B cell (primary cell): ENCODE measurements around the gene MCM7. TPM values are rescaled to one million over a fixed set of nuclear protein-coding genes. Genes with fewer than 3 reads are reported as not detected.

Experiments used
- ATAC-seq: fragments of 200-7000 bp; cut with Tn5 transposase; one replicate; pipeline ENCODE4 v1.10.0; 2021; ENCODE audit warnings: low read depth, mild to moderate bottlenecking, moderate number of reproducible peaks, moderate library complexity
- CTCF ChIA-PET: fragments of 350-600 bp; sonication (Branson Sonifier 250); formaldehyde crosslinking; loops from one replicate; lab custom pipeline; 2021; ENCODE audit warnings: antibody characterized with exemption, inconsistent platforms; lab: Charles Lee
- POLR2A ChIA-PET: fragments of 350-600 bp; sonication (Branson Sonifier 250); formaldehyde crosslinking; loops from one replicate; lab custom pipeline; 2021; ENCODE audit warnings: antibody characterized with exemption; lab: Charles Lee
- DNase-seq: peaks from one replicate; pipeline ENCODE4 v3.0.0; 2013
- H2AFZ ChIP-seq: 2 replicates; pipeline ENCODE4 v1.6.1; 2012; ENCODE audit warnings: mild to moderate bottlenecking, low read depth, low read length; ENCODE audit not compliant: insufficient read depth, poor library complexity, severe bottlenecking
- H3K27ac ChIP-seq, 2 donors: 1 replicate in 1 of 2; 2 replicates in 1 of 2; pipeline ENCODE4 v1.5.1; 2012 to 2013; ENCODE audit warnings: low read length in 2 of 2, mild to moderate bottlenecking in 2 of 2, moderate library complexity in 1 of 2
- H3K27me3 ChIP-seq, 4 experiments: fragments of 200-600 bp in 1 of 4; sonication (generic) in 1 of 4; replicated peaks in 1 of 4; 1 replicate in 2 of 4; 2 replicates in 2 of 4; pipeline versions ENCODE4 v1.6.1 to v1.7.0; 2013 to 2016; ENCODE audit warnings: low read length in 3 of 4, mild to moderate bottlenecking in 2 of 4, mixed read lengths in 1 of 4, moderate library complexity in 1 of 4; ENCODE audit not compliant: insufficient read depth in 4 of 4, control insufficient read depth in 3 of 4; ENCODE audit errors: control extremely low read depth in 1 of 4
- H3K36me3 ChIP-seq, 2 experiments: replicated peaks in 1 of 2; 1 replicate in 1 of 2; 2 replicates in 1 of 2; pipeline versions ENCODE4 v1.6.1 to v1.7.1; 2013; ENCODE audit warnings: low read length in 1 of 2; ENCODE audit not compliant: insufficient read depth in 2 of 2, control insufficient read depth in 1 of 2; ENCODE audit errors: control extremely low read depth in 1 of 2, extremely low read depth in 1 of 2
- H3K4me1 ChIP-seq, 2 donors: fragments of 200-600 bp in 1 of 2; sonication (generic) in 1 of 2; 1 replicate in 1 of 2; 2 replicates in 1 of 2; pipeline versions ENCODE4 v1.5.1 to v1.6.1; 2013 to 2017; ENCODE audit warnings: low read length in 2 of 2; ENCODE audit not compliant: control insufficient read depth in 2 of 2, insufficient read depth in 2 of 2
- H3K4me2 ChIP-seq: replicated peaks from 2 replicates; pipeline ENCODE3; 2012; ENCODE audit warnings: mild to moderate bottlenecking, low read depth, low read length; ENCODE audit not compliant: poor library complexity, severe bottlenecking
- H3K4me3 ChIP-seq, 5 experiments: fragments of 200-600 bp in 1 of 5; sonication (generic) in 1 of 5; 1 replicate in 3 of 5; 2 replicates in 2 of 5; pipeline versions ENCODE4 v1.5.1 to v1.7.0; 2011 to 2016; ENCODE audit warnings: low read length in 4 of 5, mild to moderate bottlenecking in 4 of 5, low read depth in 2 of 5, control low read depth in 1 of 5, moderate library complexity in 1 of 5; ENCODE audit not compliant: insufficient read depth in 1 of 5; ENCODE audit errors: control extremely low read depth in 1 of 5, extremely low read depth in 1 of 5
- H3K79me2 ChIP-seq: fragments of 200-600 bp; sonication (generic); one replicate; pipeline ENCODE4 v1.6.0; 2016; ENCODE audit warnings: low read length; ENCODE audit not compliant: control insufficient read depth, insufficient read depth
- H3K9ac ChIP-seq: fragments of 200-600 bp; sonication (generic); 2 replicates; pipeline ENCODE4 v1.6.1; 2017; ENCODE audit warnings: mild to moderate bottlenecking, low read length, moderate library complexity
- H3K9me3 ChIP-seq, 3 donors: one replicate each; pipeline versions ENCODE4 v1.6.1 to v1.7.1; 2013; ENCODE audit warnings: low read length in 2 of 3; ENCODE audit not compliant: control insufficient read depth in 2 of 3, insufficient read depth in 1 of 3; ENCODE audit errors: control extremely low read depth in 1 of 3
- H4K20me1 ChIP-seq: 2 replicates; pipeline ENCODE4 v1.6.0; 2012; ENCODE audit warnings: mild to moderate bottlenecking, low read length; ENCODE audit not compliant: insufficient read depth, control insufficient read depth, poor library complexity, severe bottlenecking
- H3K27ac Mint-ChIP-seq: one replicate; pipeline ENCODE4 v1.8.0; 2021; ENCODE audit warnings: mixed read lengths
- H3K27me3 Mint-ChIP-seq: one replicate; pipeline ENCODE4 v1.8.0; 2021; ENCODE audit warnings: mixed read lengths
- H3K4me1 Mint-ChIP-seq: one replicate; pipeline ENCODE4 v1.8.0; 2021; ENCODE audit warnings: mixed read lengths
- H3K4me3 Mint-ChIP-seq: one replicate; pipeline ENCODE4 v1.8.0; 2021; ENCODE audit warnings: mixed read lengths
- H3K9me3 Mint-ChIP-seq: one replicate; pipeline ENCODE4 v1.8.0; 2022; ENCODE audit warnings: mixed read lengths; ENCODE audit not compliant: insufficient read depth
- EZH2 ChIP-seq: IDR thresholded peaks from 2 replicates; pipeline ENCODE4 v1.6.1; 2012; ENCODE audit warnings: borderline replicate concordance, low read depth, mild to moderate bottlenecking, moderate library complexity, low read length; ENCODE audit not compliant: insufficient read depth, poor library complexity, severe bottlenecking
- WGBS: methylation state at CpG from one replicate; pipeline ENCODE4 v1.1.5; 2013; ENCODE audit warnings: missing lambda C conversion rate; ENCODE audit not compliant: insufficient coverage; 5-methylcytosine and 5-hydroxymethylcytosine counted together
- intact Hi-C: fragments of 100-400 bp; cut with micrococcal nuclease; formaldehyde crosslinking; loops from one replicate; pipeline ENCODE4 v1.10.0; 2022
- polyA plus RNA-seq: library from polyadenylated mRNA; depleted of rRNA; stranded (reverse); fragments of >200 nt; gene quantifications from 2 replicates; pipeline ENCODE4 v1.2.3, GENCODE V29; 2012
- total RNA-seq, 2 donors: library from RNA; stranded (reverse); fragments of 120-200 nt in 1 of 2; gene quantifications; 1 replicate in 1 of 2; 2 replicates in 1 of 2; pipeline versions ENCODE4 v1.2.3 to v1.2.4, GENCODE V29; 2013 to 2022
- TF ChIP-seq, protein P1 (sequence below): fragments of 200-600 bp; IDR thresholded peaks from one replicate; pipeline ENCODE4 v1.8.0; 2022; ENCODE audit warnings: antibody characterized with exemption, mild to moderate bottlenecking

MCM7 gene
- total and polyA plus RNA-seq, 2 donors (not counting 1 experiment from before 2014, with no cell fraction given), result 154 to 171 TPM

DNA sequence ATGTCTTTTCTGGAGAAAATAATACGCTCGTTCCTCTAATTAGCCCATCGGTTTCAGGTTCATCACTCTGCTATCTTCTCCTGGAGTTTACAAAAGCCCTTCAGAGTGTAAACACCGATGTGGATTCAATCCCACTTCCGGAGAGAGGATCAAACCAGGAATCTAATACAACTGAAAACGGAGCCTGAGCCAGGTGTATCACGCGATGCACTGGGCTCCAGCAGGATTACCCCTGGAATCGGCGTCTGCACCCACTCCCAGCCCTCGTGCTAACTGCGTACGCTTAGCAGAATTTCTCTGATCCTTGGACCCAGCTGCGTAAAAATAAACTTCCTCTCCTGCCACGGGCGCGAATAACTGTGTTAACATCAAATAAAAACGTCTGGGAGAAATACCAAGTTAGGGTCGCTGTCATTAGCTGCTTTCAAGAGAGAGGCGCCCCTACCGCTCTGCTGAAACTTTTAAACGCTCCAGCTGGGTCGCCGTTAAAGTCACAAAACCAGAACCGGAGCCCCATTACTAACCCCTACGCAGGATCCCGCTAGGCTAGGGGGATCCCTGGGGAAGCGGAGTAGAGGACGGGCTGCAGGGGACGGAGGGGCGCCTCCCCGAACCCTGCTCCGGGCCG is 20.2 kb downstream of the MCM7 start:
- Histone ChIP-seq H3K27me3 (no peaks in the 10 kb centered on the region), H4K20me1 (peaks cover 29% of the 10 kb centered on the region), H3K4me3 (peak overlapping the region; percentile 70 to 84 (median 79)), H3K9ac (peak overlapping the region; percentile 73), H3K4me1 (peaks cover 16 to 24% of the 10 kb centered on the region in 2 donors), H3K9me3 (no peaks in the 10 kb centered on the region), H3K4me2 (peak overlapping the region; percentile 72), H3K27ac (peak overlapping the region; percentile 45 to 91), H3K36me3 (peaks cover 3 to 20% of the 10 kb centered on the region in 2 experiments), H2AFZ (peak overlapping the region; percentile 67), H3K79me2 (peaks cover 29% of the 10 kb centered on the region)
- 3% methylated on average over 34 of the region's 34 CpGs for WGBS
- POLR2A ChIA-PET, result interaction anchor here (1.1 to 2.1 kb wide), 3 partner anchors 20 to 31 kb away, joined by 4 to 11 read pairs (median 8); partner anchors contain the start of genes AP4M1, MCM7 and ZSCAN21
- TF ChIP-seq, protein P1, sequence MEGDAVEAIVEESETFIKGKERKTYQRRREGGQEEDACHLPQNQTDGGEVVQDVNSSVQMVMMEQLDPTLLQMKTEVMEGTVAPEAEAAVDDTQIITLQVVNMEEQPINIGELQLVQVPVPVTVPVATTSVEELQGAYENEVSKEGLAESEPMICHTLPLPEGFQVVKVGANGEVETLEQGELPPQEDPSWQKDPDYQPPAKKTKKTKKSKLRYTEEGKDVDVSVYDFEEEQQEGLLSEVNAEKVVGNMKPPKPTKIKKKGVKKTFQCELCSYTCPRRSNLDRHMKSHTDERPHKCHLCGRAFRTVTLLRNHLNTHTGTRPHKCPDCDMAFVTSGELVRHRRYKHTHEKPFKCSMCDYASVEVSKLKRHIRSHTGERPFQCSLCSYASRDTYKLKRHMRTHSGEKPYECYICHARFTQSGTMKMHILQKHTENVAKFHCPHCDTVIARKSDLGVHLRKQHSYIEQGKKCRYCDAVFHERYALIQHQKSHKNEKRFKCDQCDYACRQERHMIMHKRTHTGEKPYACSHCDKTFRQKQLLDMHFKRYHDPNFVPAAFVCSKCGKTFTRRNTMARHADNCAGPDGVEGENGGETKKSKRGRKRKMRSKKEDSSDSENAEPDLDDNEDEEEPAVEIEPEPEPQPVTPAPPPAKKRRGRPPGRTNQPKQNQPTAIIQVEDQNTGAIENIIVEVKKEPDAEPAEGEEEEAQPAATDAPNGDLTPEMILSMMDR, result no peak
- Mint-ChIP-seq H3K27ac (peak overlapping the region; percentile 71), H3K4me3 (peak overlapping the region; percentile 86), H3K27me3 (no peaks in the 10 kb centered on the region), H3K4me1 (peaks cover 32% of the 10 kb centered on the region), H3K9me3 (no peaks in the 10 kb centered on the region)
- CTCF ChIA-PET, result interaction anchor here (0.6 kb wide), 1 partner anchor 36 kb away, joined by 4 read pairs; no protein-coding TSS in a partner anchor
- ATAC-seq (no peak), DNase-seq (no peak)
- intact Hi-C loops, result loop anchor here (1.0 to 10.0 kb wide), 10 partner anchors 8 to 594 kb away; partner anchors contain the start of genes FBXO24, GNB2, GPC2 and LRCH4

DNA sequence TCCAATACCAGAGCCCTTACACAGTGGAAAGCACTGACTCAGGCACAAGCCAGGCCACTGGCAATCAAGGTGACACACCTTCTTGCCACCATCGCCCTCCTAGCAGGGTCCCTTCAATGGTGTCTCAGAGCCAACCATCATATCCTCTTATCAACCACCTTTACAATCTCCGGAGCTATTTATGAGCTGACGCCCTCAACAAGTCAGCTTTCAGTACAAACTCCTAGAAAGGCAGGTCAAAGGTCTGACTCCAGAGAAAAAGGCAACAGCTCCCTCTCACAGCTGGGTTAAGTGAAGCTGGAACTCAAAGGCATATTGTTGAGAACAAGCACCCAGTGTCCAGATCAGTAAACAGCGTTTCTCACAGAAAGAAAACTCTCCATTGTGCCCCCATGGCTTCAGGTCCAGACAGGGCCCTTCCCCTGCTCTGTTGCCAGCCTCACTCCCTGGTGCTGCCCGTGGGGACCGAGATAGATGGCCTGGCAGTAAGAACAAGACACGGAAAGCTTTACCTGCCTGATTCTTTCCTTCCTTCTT is 22.1 kb downstream of the MCM7 start:
- Histone ChIP-seq H3K27ac (no peak overlapping the region), H3K36me3 (peaks cover 10 to 38% of the 10 kb centered on the region in 2 experiments), H3K4me3 (no peak overlapping the region), H4K20me1 (peaks cover 29% of the 10 kb centered on the region), H3K79me2 (peaks cover 29% of the 10 kb centered on the region), H3K9me3 (no peaks in the 10 kb centered on the region), H2AFZ (no peak overlapping the region), H3K9ac (no peak overlapping the region), H3K4me1 (peaks cover 16 to 24% of the 10 kb centered on the region in 2 donors), H3K4me2 (no peak overlapping the region), H3K27me3 (no peaks in the 10 kb centered on the region)
- peak overlapping the region; percentile 53 for H3K27ac Mint-ChIP-seq
- DNase-seq, result no peak
- H3K27me3 Mint-ChIP-seq, result no peaks in the 10 kb centered on the region
- ChIA-PET CTCF (interaction anchor here (0.7 kb wide), 1 partner anchor 775 kb away, joined by 3 read pairs; no protein-coding TSS in a partner anchor), POLR2A (no interaction called here)
- TF ChIP-seq EZH2, result no peak
- TF ChIP-seq, protein P1, result no peak
- WGBS, result 98% methylated on average over 5 of the region's 7 CpGs
- peaks cover 32% of the 10 kb centered on the region for H3K4me1 Mint-ChIP-seq
- no peaks in the 10 kb centered on the region for H3K9me3 Mint-ChIP-seq
- ATAC-seq, result no peak
- intact Hi-C loops, result no loop called here
- peak overlapping the region; percentile 61 for H3K4me3 Mint-ChIP-seq
